A673 (cell line): Measurements from ENCODE around the gene NEDD8. TPM values are rescaled to one million over a fixed set of nuclear protein-coding genes. Genes with fewer than 3 reads are reported as not detected.

Experiments used
- BruUV-seq: library from RNA; stranded (reverse); fragments of 400-500 nt; replicated peaks from 2 replicates; lab custom pipeline; 2021; lab: Mats Ljungman, UMichigan
- CTCF ChIA-PET: fragments of 300-600 bp; sonication (Branson Sonifier 250); formaldehyde crosslinking; loops from one replicate; lab custom pipeline; 2022; ENCODE audit warnings: antibody characterized with exemption; lab: Charles Lee
- POLR2A ChIA-PET: fragments of 300-600 bp; sonication (Branson Sonifier 250); formaldehyde crosslinking; loops from one replicate; lab custom pipeline; 2022; ENCODE audit warnings: antibody characterized with exemption; ENCODE audit not compliant: low non-redundant PET; lab: Charles Lee
- DNase-seq: peaks from one replicate; pipeline ENCODE4 v3.0.0-alpha.2; 2015; ENCODE audit warnings: low spot score
- H3K27ac ChIP-seq: fragments of 200-600 bp; sonication (generic); 2 replicates; pipeline ENCODE4 v1.5.1; 2016; ENCODE audit warnings: mixed run types, low read depth, mild to moderate bottlenecking, mixed read lengths, antibody characterized with exemption, low read length; ENCODE audit not compliant: poor library complexity, severe bottlenecking
- H3K27me3 ChIP-seq: fragments of 200-600 bp; sonication (generic); replicated peaks from 2 replicates; pipeline ENCODE4 v1.6.1; 2017; ENCODE audit warnings: mixed run types, low read depth, mild to moderate bottlenecking, mixed read lengths, antibody characterized with exemption, low read length; ENCODE audit not compliant: insufficient read depth, poor library complexity
- H3K36me3 ChIP-seq: fragments of 200-600 bp; sonication (generic); 2 replicates; pipeline ENCODE4 v1.6.1; 2016; ENCODE audit warnings: mixed run types, mild to moderate bottlenecking, mixed read lengths, antibody characterized with exemption, low read length; ENCODE audit not compliant: insufficient read depth, poor library complexity, severe bottlenecking
- H3K4me1 ChIP-seq: fragments of 200-600 bp; sonication (generic); 2 replicates; pipeline ENCODE4 v1.6.1; 2017; ENCODE audit warnings: mixed run types, mild to moderate bottlenecking, mixed read lengths, antibody characterized with exemption, low read length; ENCODE audit not compliant: insufficient read depth, poor library complexity, severe bottlenecking
- H3K4me3 ChIP-seq: fragments of 200-600 bp; sonication (generic); 2 replicates; pipeline ENCODE4 v1.5.1; 2016; ENCODE audit warnings: low read depth, mixed run types, mild to moderate bottlenecking, mixed read lengths, low read length; ENCODE audit not compliant: poor library complexity, severe bottlenecking
- H3K9me3 ChIP-seq: fragments of 200-600 bp; sonication (generic); 2 replicates; pipeline ENCODE4 v1.6.1; 2016; ENCODE audit warnings: mixed run types, low read depth, mild to moderate bottlenecking, mixed read lengths, antibody characterized with exemption, low read length; ENCODE audit not compliant: poor library complexity, severe bottlenecking
- CTCF ChIP-seq: fragments of 300-800, 200-600 bp; sonication (generic); conservative IDR thresholded peaks from 2 replicates; pipeline ENCODE4 v1.5.1; 2017; ENCODE audit warnings: low read depth, mild to moderate bottlenecking, antibody characterized with exemption, low read length, moderate library complexity, mixed read lengths
- EZH2 ChIP-seq: fragments of 200-600 bp; sonication (generic); IDR thresholded peaks from 2 replicates; pipeline ENCODE4 v1.6.1; 2017; ENCODE audit warnings: borderline replicate concordance, low read depth, mild to moderate bottlenecking, mixed read lengths, antibody characterized with exemption, low read length; ENCODE audit not compliant: poor library complexity, severe bottlenecking
- intact Hi-C: fragments of 100-400 bp; cut with micrococcal nuclease; formaldehyde crosslinking; loops from one replicate; pipeline ENCODE4 v1.10.0; 2022; ENCODE audit not compliant: unreplicated experiment
- total RNA-seq: library from RNA; stranded (reverse); gene quantifications from 2 replicates; pipeline ENCODE4 v1.2.3, GENCODE V29; 2021

The NEDD8 gene
- total RNA-seq, 1 experiment from 2014 or later = 266 TPM

GRCh38 chr14:24260026-24260779 lies 28.0 kb upstream of the NEDD8 start:
- ChIA-PET POLR2A (no interaction called here), CTCF (no interaction called here)
- Histone ChIP-seq H3K9me3 (no peaks in the 10 kb centered on the region), H3K36me3 (no peaks in the 10 kb centered on the region), H3K27me3 (no peaks in the 10 kb centered on the region), H3K4me1 (no peaks in the 10 kb centered on the region), H3K4me3 (no peak overlapping the region), H3K27ac (no peak overlapping the region)
- no peak for DNase-seq
- TF ChIP-seq EZH2 = no peak
- TF ChIP-seq CTCF = no peak
- intact Hi-C loops = no loop called here
- no TSS peak for BruUV-seq

- intact Hi-C loops = no loop called here
- Histone ChIP-seq H3K36me3 (no peaks in the 10 kb centered on the region), H3K4me3 (no peak overlapping the region), H3K27me3 (no peaks in the 10 kb centered on the region), H3K27ac (no peak overlapping the region), H3K9me3 (no peaks in the 10 kb centered on the region), H3K4me1 (no peaks in the 10 kb centered on the region)
- ChIA-PET CTCF (no interaction called here), POLR2A (no interaction called here)
- TF ChIP-seq CTCF = no peak
- no TSS peak for BruUV-seq
- DNase-seq = peak; percentile 41
Observed at GRCh38 chr14:24259282-24260025, 27.3 kb upstream of the NEDD8 start.

GRCh38 chr14:24258548-24259265 lies 26.5 kb upstream of the NEDD8 start:
- BruUV-seq = no TSS peak
- DNase-seq = no peak
- intact Hi-C loops = no loop called here
- H3K27ac ChIP-seq = no peak overlapping the region
- POLR2A ChIA-PET = no interaction called here
- no peaks in the 10 kb centered on the region for H3K27me3 ChIP-seq
- H3K9me3 ChIP-seq = no peaks in the 10 kb centered on the region
- H3K36me3 ChIP-seq = no peaks in the 10 kb centered on the region
- CTCF ChIA-PET = no interaction called here
- TF ChIP-seq EZH2 (no peak), CTCF (no peak)
- H3K4me3 ChIP-seq = no peak overlapping the region
- H3K4me1 ChIP-seq = no peaks in the 10 kb centered on the region
